SIG-M5 treated with dmso at 0.1 percent for 504 hours (cell line): ENCODE measurements around the gene ZNF276.
A peak's percentile ranks its signal among the peaks of the same experiment; 100 is the strongest.
"Not testable (repeated sequence)": the region's sequence is repeated elsewhere in the genome, so short reads cannot be mapped to it uniquely, and the experiment has no call there.

ENCODE experiments used
- DNase-seq: peaks from one replicate; lab custom pipeline; 2025; ENCODE audit not compliant: unreplicated experiment; lab: John Stamatoyannopoulos, UW

The ZNF276 gene

DNA sequence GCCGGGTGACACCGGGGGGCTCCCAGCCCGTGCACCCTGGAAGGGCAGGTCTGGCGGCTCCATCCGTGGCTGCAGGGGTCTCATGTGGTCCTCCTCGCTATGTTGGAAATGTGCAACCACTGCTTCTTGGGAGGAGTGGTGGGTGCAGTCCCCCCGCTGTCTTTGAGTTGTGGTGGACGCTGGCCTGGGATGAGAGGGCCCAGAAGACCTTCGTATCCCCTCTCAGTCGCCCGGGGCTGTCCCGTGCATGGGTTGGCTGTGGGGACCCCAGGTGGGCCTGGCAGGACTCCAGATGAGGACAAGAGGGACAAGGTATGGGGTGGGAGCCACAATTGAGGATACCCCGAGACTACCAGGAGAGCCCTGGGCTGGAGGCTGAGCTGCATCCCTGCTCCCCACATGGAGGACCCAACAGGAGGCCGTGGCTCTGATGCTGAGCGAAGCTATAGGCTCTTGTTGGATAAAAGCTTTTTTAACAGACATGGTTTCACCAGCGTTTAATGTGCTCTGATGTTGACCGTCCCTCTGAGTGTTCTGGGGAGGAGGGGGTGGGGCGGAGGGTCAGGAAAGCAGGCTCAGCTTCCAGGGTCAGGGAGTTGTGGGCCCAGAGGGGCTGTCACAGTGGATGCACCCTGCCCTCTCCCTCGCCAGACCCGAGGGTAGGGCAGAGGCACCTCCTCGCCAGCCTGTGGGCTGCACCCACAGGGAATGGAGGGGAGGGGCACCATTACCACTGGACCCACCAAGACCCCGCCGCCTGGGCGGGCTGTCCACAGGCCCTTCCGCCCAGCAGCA is 25.3 kb upstream of the ZNF276 start:
- no peak for DNase-seq

DNA sequence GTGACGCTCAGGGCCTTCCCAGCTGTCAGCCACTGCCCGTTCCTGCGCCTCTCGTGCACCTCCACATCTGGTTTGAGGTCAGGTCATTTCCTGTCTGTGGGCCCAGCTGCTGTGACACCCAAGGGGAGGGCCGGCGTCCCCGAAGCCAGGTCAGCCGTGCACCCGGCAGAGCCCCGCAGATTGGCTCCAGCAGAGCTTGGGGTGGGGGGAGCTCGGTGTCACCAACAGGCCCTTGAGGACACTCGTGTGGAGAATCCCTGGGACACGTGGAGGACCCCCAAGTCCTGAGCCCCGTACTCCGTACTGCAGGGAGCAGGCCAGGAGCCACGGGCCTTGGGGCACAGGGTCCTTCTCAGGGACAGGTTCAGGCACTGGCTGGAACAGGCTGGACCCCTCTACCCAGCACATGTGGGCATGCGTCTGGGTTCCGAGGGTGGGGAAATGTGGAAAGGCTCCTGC is 24.6 kb upstream of the ZNF276 start:
- no peak for DNase-seq

DNA sequence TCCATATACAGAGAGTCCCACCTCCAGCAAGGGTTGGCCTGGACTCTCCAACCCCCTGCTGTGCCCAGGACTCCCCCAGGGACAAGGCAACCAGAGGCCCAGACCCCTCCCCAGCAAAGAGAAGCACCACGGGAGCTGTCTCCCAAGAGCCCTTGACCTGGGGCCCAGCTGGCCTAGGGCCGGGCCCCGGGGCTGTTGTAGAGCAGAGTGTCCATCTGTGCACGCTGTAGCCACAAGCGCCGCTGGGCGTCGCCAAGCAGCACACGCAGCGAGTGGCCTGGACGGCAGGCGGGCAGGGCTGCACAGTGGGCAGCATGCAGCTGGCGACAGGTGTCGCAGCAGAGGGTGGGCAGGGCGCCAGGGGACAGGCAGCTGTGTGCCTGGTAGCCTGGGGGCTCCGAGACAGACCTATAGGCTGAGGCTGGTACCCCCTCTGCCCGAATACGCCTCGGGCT is 24.1 kb upstream of the ZNF276 start:
- no peak for DNase-seq

- no peak for DNase-seq
These were observed 23.6 kb upstream of the ZNF276 start for GRCh38 chr16:89697616-89698331.

GRCh38 chr16:89698717-89699116 is 22.6 kb upstream of the ZNF276 start:
- DNase-seq = not testable (repeated sequence)

DNA sequence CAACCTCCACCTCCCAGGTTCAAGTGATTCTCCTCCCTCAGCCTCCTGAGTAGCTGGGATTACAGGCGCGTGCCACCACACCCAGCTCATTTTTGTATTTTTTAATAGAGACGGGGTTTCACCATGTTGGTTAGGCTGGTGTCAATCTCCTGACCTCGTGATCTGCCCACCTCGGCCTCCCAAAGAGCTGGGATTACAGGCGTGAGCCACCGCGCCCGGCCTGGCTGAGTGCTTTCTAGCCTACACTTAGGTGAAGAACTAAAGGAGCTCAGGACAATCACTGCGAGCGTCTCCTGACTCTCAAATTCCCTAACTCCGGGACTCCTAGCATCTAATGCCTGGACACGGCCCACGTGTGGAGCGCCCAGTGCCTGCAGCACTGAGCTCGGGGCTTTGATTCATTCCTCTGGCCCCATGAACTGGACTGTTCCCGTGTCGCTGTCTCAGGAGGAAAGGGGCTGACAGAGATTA is 21.7 kb upstream of the ZNF276 start:
- not testable (repeated sequence) for DNase-seq

DNA sequence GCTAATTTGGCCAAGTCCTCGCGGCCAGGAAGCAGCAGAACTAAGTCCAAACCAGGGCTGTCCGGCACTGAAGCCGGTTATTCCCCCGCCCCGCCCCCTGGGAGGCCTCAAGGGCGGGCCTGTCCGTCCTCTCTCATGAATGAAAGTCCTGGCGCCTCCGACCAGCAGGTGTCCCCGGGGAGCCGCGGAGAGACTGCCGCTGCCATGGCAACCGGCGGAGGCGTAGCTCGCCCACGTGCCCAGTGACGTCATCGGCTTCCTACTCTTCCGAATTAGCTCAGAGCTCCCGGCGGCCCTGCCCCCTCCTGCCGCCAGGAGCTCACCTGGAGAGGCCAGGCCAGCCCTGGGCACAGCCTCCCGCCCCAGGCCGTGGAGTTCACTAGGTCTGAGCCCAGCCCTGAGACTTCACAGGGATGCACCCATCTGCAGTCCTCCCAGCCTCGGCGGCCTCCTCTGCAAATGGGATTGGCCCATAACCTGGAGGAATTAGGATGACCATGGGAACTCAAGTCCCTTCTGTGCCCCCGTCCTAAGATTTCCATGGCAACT is 21.2 kb upstream of the ZNF276 start:
- peak; percentile 98 for DNase-seq

- DNase-seq = peak; percentile 36
These were observed 20.5 kb upstream of the ZNF276 start for GRCh38 chr16:89700649-89701424.

DNA sequence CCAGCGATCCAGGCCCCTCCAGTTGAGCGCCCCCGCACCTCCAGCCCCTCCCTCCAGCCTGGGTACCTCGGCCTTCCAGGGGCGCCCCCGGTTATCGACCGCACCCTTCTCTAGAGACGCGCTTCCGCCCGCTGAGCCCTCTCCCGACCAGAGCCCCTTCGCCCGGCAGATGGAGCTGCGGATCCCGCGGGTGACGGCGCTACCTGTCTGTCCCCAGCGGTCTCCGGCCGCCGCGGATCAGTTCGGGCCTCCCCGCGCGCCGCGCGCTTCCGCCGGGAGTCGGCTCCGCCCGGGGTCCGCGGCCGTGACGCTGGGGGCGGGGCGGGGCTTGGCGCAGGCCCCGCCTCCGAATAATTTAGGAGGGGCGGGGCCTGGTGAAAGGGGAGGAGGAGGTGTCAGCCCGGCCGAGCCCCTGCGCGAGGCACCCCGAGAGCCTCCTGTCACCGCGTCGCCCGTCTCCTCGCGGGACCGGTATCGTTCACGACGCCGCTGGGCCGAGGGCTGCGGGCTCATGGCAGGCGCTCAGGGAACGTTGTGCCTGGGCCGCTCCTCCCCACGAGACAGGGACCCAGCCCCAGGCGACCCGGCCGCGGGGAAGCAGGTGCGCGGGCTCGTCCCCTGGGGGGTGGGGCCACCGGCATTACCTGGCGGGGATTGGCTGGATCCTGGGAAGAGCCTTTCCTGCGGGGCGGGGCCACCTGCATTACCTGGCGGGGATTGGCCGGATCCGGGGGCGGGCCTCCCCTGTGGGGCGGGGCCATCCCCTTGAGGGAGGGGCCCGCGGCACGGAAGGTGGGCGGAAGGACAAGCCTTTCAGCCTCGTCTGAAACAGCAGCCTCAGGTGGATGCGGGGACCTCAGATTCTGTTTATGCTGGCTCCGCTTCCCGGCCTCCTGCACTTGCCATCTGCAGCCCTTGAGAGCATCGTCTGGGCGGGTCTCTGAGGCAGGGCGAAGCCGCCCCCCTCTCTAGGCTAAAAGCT is 19.6 kb upstream of the ZNF276 start, which contains the start of gene SPATA2L:
SPATA2L (minus strand) TSS at position 281 of the 982 bp plus-strand sequence. CDS start 473 bp downstream, outside the sequence.
- peak; percentile 91 for DNase-seq

DNA sequence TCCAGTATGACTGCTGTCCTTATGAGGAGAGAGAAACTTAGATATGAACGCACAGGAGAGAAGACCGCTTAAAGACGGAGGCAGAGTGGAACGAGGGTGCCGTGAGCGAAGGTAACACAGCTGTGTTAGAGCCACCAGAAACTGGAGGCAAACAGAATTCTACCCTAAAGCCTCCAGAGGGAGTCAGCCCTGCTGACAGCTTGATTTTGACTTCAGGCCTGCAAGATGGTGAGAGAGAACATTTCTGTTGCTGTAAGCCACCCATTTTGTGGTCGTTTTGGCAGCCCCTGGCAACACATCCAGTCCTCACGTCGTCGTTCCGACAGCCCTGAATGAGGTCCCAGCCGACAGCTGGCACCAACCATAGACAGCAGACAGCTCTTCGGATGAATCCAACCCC is 17.1 kb upstream of the ZNF276 start:
- no peak for DNase-seq

- DNase-seq = no peak
These were observed 16.3 kb upstream of the ZNF276 start for GRCh38 chr16:89705006-89705405.

GRCh38 chr16:89706518-89707260 is 14.6 kb upstream of the ZNF276 start:
- DNase-seq = no peak

DNA sequence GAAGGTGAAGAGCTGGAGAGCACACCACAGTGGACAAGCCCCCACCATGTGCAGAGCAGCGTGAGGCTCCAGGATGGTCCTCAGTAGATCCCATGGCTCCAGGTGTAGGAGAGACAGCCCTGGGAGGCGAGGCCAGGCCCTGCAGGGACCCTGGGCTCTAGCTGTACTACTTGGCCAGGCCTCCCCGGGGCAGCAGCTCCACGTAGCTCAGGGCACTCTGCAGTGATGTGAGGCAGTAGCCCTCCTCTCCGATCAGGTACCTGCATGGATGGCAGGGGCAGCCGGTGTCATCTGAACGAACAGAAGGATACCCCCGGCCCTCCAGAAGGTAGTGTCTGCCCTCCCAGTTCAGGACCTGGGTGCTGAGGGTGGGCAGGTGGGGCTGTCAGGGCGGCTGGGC is 13.6 kb upstream of the ZNF276 start:
- DNase-seq = no peak

GRCh38 chr16:89708481-89708931 is 12.8 kb upstream of the ZNF276 start:
- no peak for DNase-seq

DNA sequence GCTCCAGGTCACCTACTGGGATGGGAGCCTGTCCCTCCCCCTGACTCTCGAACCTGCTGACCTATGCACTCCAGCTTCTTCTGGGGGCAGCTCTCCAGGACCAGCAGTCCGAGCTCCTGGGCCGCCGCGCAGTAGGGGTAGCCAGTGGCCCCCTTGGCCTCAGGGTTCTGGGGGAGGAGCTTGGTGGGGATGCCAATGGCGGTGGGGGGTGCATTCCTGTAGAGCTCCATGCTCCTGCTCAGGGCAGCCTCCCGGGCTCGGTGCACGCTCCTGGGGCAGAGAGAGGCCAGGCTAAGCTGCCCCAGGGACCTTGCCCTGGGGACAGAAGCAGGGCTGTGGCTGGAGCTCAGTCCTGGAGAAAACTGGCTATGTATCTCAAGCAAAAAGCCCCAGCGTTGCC is 12.2 kb upstream of the ZNF276 start:
- no peak for DNase-seq

- no peak for DNase-seq
These were observed 11.5 kb upstream of the ZNF276 start for GRCh38 chr16:89709716-89710432.

GRCh38 chr16:89710709-89711564 is 10.4 kb upstream of the ZNF276 start:
- DNase-seq = no peak
